ENCODE data around the gene ACKR4.
"Not testable (repeated sequence)": the region's sequence is repeated elsewhere in the genome, so short reads cannot be mapped to it uniquely, and the experiment has no call there.

ACKR4 gene

DNA sequence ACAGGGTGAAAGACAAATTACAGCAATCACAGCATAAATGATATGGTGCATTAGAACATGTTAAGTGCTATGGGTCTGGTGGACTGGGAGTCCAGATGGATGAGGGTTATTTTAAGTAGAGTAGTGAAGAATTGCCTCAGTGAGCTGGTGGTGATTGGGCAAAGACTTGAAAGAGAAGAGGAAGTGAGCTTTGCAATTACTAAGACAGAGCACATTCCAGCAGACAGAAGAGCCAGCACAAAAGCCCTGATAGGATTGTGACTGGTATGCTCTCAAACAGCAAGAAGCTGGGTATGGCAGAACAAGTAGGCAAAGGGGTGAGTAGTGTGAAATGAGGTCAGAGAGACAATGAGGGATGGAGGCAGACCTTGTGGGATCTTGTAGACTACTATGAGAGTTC is 2.1 kb upstream of the ACKR4 start:
- no peak for DNase-seq

DNA sequence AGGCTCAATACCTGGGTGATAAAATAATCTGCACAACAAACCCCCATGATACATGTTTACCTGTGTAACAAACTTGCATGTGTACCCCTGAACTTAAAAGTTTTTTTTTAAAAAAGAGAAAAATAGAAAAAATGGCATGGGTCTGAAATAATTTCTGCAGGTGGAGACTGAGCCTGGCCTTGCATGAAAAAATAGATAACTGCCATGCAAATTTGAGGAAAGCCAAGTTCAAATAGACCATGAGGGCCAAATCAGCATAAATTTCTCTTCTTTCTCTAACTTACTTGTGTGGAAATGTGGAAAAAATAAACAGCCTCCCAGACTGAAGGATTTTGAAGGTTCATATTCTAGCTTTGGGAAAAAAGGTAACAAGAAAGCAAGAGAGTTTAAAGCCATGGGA is 744 bp upstream of the ACKR4 start:
- no peak for DNase-seq

DNA sequence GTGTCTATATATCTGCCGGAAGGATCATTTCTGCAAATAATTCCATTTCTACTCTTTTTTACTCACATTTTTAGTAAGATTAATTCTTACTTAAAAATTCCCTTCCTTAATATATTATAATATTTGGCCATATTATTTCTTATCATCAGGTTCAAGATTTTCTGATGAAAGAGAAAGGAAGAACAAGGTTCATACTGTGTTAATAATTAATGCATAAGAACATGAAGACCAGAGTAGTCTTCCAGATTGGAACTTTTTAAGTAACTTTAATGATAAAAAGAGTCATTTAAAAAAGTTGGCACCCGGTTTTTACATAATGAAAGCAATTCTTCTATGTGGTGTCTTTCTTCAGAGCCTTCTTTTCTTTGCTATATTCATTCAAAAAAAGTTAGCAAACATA is 590 bp downstream of the ACKR4 start:
- no peak for DNase-seq

DNA sequence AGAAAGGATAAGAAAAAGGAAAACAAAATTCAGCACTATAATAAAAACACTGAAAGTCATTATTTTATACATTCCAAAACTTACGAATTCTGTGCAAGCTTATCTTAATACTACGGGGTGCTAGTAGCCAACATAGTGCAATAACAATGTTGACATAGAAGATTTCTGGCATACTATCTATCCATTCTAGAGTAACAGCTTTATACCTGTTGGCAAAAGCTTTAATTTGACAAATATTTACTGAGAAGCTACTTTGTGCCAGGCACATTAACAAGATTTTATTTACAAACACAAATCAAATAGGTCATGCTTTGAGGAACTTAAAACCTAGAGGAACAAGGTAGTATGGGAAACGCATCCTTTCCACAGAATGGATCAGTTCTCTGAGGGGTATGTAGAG is 1.1 kb downstream of the ACKR4 start:
- DNase-seq: no peak

DNA sequence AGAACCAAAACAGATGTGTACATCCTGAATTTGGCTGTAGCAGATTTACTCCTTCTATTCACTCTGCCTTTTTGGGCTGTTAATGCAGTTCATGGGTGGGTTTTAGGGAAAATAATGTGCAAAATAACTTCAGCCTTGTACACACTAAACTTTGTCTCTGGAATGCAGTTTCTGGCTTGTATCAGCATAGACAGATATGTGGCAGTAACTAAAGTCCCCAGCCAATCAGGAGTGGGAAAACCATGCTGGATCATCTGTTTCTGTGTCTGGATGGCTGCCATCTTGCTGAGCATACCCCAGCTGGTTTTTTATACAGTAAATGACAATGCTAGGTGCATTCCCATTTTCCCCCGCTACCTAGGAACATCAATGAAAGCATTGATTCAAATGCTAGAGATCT is 3.5 kb downstream of the ACKR4 start:
- not testable (repeated sequence) for DNase-seq

DNA sequence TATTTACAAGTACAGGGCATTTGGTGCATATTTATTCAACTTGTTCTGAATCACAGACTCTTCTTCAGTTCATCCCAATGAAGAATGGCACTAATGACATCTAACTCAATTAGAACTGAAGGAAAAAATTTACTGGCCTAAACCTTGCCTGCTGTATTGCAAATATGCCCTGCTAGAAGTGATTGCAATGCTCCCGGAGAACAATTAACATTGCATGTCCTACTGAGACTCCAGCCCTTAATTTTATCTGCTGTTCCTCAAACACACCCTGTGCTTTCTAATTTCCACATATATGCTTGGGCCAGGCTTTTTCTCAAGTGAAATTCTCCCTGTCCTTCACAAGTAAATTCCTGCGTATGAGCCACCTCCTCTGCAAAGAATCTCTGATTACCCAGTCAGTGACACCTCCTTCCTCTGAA is 8.3 kb downstream of the ACKR4 start:
- DNase-seq: no peak

DNA sequence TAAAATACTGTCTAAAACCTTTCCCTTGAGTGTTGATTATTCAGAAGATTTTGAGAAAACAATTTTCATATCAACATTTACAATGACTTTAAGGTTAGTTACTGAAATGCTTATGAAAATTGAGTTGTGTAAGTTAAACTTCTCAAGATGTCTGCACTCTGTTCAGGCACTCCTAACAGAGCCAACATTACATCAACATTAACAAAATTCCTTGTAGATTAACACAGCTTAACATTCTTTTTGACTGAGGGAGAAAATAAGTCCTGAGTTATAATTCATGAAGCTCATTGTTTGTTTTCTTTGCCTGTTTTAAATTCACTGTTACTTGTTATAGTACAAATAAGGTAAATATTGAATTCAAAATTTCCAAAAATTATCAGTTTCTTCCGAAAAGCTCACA is 9.0 kb downstream of the ACKR4 start:
- DNase-seq: no peak

DNA sequence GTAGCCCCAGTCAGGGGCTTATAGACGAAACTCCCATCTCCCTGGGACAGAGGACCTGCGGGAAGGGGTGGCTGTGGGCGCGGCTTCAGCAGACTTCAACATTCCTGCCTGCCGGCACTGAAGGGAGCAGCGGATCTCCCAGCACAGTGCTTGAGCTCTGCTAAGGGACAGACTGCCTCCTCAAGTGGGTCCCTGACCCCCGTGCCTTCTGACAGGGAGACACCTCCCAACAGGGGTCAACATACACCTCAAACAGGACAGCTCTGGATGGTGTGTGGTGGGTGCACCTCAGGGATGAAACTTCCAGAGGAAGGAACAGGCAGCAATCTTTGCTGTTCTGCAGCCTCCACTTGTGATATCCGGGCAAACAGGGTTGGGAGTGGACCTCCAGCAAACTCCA is 9.6 kb downstream of the ACKR4 start:
- DNase-seq: not testable (repeated sequence)

DNA sequence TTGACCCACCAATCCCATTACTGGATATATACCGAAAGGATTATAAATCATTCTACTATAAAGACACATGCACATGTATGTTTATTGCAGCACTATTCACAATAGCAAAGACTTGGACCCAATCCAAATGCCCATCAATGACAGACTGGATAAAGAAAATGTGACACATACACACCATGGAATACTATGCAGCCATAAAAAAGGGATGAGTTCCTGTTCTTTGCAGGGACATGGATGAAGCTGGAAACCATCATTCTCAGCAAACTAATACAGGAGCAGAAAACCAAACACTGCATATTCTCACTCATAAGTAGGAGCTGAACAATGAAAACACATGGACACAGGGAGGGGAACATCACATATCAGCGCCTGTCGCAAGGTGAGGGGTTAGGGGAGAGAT is 18.2 kb downstream of the ACKR4 start:
- DNase-seq: not testable (repeated sequence)

DNA sequence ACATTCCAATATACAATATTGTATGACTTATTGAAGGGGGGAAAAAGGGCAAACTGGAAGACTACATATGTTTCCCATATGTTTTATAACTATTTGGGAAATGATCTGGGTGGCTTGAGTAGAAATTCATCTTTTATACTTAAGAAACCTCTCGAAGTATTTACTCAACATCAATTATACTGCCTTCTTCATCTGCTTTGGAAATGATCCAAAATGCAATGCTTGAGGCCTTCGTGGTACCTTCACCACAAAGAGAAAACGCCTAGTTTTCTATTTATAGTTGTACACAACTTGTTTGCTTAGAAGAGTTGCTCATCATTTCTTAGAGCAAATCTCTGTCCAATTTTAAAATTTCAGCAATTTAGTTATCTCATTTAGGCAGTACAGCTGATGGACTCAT is 18.8 kb downstream of the ACKR4 start:
- no peak for DNase-seq

DNA sequence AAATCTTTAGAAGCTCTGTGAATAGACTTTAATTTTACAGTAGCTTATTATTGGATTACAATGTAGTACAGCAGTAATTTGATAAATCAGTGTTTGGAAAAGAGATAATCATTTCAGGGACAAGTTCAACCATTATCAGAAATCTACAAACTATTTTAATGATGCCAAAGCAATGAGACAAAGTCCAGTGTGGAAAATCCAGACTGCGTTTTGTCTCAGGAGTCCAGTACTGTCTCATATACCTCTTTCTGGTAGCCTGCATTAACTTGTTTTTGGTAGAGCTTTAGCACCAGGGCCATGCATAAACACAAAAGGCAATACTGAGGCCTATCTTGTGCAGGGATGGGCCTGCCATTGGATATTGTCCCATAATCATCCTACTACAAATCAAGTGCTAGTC is 19.7 kb downstream of the ACKR4 start:
- no peak for DNase-seq

DNA sequence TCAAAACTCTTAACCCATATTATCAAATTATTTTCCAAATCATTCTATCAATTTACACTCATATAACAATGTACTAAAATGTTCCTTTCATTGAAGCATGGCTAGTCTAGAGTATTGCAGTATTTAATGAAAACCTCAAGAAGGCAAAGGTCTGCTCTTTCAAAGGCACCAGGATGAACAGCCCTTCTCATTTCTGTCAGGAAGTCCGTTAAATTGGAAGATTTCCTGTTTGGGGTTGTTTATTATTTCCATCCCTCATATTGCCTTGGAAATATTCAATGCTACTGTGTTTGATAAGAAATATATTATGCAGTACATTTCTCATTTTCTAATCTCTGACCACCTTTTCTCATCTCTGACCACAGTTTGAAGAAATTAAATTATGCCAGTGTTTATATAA is 25.1 kb downstream of the ACKR4 start:
- DNase-seq: no peak

DNA sequence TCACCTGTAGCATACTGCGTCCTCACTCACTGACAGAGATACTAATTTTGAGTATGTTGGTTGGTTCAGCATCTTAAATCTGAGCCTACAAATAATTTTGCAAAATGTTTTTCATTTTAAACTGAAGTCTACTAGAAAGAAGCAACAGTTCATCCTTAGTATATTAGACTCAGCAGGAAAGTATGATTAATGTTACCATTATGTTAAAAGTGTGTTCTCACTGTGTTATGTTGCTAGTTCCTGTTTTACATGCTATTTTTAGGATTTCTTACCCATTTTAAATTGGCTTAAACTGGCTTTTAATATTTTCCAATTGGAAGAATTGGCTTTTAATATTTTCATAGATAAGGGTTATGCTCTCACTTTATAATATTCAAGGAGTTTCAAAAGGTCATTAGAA is 25.7 kb downstream of the ACKR4 start:
- DNase-seq: no peak

DNA sequence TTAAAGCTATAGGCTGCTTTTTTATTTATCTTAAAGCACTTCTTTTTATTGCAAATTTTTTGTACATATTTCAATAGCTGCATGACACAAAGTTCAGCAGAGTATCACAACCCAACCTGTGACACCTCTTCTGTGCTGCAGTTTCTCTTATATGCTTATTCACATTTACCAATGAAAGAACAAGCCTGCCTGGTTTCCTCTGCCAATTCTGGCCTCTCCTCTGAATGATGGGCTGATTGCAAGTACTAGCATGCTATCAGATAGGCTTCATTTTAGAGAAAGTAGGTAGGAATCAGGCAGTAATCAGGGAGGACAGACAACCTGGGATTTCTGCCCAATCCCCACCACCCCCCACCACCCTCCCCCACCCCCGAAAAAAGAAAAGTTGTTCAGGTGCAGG is 26.6 kb downstream of the ACKR4 start:
- DNase-seq: no peak

DNA sequence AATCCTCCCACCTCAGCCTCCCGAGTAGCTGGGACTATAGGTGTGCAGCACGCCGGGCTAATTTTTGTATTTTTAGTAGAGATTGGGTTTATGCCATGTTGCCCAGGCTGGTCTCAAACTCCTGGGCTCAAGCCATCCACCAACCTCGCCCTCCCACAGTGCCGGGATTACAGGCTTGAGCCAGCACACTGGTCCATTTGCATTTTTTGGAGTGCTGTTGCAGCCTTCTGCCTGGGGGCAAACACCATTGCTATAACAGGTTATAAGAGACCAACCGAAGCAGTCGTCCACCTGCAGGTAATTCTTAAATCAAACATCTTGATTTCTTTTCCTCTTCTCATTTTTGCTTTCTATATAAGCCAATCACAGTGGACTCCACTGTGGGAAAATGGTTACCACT is 27.7 kb downstream of the ACKR4 start:
- no peak for DNase-seq

DNA sequence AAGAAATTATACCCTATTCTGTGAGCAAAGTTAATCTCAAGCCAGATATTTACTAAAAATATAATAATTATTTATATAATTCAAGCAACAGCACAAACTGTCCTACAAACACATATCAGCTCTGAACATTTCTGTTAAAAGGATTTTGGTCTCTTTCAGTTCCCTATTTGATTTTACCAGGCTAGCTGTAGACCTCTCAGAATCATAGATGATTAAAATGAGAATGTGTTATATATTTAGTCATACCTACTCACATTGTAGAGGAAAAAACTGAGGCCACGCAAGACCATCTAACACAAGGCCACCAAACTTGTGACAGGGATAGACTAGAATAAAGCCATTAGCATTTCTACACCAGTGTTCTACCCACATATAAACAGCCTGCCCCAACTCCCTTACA is 28.5 kb downstream of the ACKR4 start:
- DNase-seq: no peak

DNA sequence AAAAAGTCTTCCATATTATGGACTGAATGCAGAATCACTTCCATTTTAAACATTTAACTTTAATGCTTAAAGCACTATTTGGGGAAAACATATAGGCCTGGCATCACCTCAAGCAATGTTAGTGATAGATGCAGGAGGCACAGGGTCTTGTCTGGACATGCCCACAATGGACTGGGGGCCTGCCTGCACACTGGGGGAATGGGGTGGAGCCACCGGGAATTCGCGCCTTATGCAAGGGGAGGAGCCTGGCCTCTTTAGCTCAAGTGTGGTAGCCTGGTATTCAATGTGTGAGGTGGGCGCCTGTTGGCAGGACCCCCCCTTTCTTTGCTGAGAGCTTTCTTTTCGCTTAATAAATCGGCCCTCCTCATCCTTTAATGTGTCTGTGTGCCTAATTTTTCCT is 29.9 kb downstream of the ACKR4 start:
- DNase-seq: no peak

DNA sequence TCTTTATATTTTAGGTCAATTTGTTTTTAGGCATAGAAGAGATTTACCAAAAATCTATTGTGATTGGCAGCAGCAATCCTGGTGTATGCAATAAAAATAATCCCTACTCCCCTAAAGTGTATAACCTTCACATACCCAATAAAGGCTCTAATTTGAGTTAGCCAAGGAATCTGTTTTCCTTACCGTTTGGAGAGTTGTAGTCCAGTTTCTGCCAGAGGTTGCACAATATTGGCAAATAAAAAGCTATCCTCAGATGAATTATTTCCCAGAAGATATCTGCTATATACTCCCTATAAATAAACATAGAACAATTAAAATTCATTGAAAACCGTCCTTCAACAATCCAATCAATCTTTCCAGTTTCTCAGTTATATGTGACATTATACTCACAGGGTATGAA is 31.1 kb downstream of the ACKR4 start:
- DNase-seq: no peak

DNA sequence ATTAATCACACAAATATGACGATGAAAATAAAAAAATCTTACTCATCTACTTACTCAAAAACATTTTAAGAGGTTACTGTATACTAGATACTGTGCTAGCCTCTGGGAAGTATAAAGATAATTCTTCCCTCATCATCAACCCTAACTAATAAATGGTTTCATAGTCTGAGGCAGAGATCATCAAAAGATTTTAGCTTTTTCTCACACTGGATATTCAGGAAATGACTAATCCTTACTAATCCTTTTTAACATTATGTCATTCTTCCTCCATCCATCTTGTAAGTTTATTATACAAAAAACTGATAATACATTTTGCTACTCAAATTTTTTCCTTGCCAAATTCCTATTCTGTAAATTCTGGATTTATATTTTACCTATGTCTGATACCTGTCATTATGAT is 32.9 kb downstream of the ACKR4 start:
- no peak for DNase-seq

DNA sequence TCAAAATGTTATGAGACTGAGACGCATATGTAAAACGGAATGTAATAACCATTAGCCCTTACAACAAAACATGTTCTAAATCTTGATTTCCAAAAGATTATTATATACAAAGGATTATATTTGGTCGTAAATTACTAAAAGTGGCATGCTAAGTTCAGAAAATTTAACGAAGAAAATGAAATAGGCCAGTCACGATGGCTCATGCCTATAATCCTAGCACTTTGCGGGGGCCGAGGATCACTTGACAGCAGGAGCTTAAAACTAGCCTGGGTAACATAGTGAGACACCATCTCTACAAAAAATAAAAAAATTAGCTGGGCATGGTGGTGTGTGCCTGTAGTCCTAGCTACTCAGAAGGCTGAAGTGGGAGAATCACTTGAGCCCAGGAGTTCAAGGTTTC is 33.5 kb downstream of the ACKR4 start:
- no peak for DNase-seq

DNA sequence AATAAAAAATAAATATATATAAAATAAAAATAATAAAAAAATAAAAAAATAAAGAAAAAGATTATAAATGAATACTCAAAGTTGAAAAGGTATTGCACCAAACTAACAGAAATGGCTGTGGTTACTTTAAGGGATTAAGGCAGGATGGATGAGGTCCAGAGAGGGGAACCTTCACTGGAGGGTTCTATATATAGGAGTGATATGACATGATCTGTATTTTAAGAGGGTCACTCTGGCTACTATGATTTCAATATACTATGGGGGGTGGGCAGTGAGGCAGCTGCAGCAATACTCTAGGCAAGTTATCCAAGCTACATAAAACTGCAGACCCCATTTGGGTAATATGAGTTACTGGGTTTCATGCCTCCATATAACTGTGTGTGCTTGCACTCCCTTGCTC is 38.0 kb downstream of the ACKR4 start:
- no peak for DNase-seq

DNA sequence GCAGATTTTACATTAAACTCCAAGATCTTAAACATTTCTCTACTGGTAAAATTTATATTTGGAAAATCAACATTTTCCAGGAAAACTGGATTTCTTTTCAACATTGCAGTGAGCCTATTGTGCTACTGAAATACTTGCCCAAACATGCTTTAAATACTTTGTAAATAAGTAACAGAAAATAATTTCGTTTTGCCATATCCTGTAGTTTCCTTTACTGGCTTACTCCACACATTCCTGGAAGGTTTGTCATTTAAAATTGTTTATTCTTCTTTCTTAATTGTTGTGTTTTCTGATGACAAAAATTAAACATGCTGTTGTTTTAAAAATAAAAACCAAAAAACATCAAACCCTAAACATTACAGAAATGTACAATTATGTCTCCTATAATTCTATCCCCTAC is 40.5 kb downstream of the ACKR4 start:
- DNase-seq: no peak

DNA sequence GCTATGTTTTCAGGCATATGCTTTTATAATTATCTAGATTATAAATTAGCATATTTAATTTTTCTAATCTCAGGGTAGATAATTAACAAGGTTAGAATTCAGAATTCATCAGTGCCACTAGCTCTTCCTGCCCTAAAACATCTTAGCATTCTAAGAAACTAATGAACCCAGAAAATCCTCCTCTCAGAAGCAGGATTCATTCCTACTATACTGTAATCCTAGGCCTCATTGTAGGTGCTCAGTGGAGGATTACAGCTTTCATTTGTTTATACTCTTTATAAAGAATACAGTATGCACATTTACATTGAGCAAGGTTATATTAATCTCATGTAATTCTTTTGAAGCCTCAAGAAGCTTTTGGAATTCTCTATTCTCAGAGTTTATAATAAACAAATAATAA is 41.6 kb downstream of the ACKR4 start:
- no peak for DNase-seq

DNA sequence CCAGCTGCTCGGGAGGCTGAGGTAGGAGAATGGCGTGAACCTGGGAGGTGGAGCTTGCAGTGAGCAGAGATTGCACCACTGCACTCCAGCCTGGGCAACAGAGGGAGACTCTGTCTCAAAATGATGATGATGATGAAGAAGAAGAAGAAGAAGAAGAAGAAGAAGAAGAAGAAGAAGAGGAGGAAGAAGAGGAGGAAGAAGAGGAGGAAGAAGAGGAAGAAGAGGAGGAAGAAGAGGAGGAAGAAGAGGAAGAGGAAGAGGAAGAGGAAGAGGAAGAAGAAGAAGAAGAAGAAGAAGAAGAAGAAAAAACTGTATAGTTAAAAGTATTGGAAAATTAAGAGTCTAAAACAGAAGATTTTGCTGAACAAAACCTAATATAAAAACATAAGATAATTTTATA is 44.4 kb downstream of the ACKR4 start:
- not testable (repeated sequence) for DNase-seq

DNA sequence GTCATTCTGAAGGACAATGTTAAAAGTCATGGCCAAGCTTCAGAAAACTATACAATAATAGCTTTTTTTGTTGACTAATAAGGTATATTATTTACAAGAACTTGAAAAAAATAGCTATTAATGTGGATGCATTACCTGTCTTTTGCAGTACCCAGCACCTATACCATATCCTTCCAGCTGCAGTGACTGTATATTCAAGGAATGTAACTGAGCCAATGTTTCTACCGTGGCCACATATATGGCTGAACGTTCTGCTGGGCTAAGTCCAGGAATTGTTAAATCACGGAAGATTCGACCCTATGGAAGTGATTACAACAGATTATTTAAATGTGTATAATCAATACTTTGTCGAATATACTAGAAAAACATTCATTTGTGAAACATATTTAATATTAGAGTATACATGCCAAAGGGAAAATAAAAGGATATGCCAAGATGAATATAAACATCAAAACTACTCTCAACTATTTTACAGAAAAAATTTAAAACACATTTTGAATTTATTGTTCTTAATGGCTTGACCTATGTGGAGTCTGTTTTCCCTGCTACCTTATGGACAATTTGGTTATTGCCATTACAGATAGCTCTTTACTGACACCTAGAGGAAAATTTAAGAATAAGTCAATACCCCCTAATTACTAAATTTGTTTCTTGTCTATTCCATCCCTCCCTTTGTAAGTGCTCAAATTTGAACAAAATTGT is 44.9 kb downstream of the ACKR4 start:
- no peak for DNase-seq

DNA sequence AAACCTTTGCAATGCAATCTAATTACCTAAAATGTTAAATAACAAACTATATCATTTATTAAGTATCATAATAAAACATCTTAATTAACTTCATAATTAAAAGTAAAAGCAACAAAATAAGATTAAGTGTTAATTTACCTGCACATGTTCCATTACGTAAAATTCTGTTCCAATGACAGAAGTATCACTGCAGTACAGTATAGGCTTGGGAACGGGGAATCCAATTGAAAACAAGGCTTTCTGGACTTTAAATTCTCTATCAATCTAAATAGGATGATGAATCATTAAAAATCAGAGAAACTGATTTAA is 45.4 kb downstream of the ACKR4 start:
- DNase-seq: no peak
